Inflammatory macrophage (primary cell): ENCODE measurements around the gene KREMEN1.
"Not testable (repeated sequence)": the region's sequence is repeated elsewhere in the genome, so short reads cannot be mapped to it uniquely, and the experiment has no call there.

ENCODE experiments used
- DNase-seq, 2 donors: peaks; one replicate each; pipeline ENCODE4 v3.0.0-alpha.2; 2020 to 2022

KREMEN1 gene

DNA sequence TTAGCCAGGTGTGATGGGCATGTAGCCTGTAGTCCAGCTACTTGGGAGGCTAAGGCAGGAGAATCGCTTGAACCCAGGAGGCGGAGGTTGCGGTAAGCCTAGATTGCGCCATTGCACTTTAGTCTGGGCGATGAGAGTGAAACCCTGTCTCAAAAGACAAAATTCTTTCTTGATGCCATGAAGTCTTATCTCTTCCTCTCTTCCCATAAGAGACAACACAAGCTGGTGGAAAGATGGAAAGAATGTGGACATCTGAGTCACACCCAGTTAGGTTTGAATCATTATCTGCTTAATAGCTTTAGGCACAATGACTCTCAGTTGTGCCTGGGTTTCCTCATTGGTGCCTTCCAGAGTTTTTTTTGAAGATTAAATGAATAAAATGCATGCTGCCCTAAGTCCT, 35.3 kb downstream of the KREMEN1 start:
- no peak for DNase-seq

DNA sequence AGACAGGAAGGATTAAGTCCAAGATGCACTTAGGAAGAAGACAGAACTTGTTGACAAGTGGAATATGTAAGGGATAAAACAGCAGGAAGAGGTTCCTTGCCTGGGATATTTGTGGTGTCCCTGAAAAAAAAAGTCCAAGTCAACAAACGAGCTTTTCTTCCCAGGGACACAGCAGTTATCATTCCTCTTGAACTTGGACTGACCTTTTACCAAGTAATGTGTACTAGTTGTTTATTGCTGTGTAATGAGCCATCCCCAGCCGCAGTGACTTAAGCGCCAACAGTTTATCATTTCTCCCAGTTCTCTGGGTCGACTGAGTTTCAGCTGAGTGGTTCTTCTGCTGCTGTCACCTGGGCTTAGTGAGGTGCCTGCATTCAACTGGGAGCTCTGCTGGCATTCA, 37.0 kb downstream of the KREMEN1 start:
- DNase-seq: no peak

DNA sequence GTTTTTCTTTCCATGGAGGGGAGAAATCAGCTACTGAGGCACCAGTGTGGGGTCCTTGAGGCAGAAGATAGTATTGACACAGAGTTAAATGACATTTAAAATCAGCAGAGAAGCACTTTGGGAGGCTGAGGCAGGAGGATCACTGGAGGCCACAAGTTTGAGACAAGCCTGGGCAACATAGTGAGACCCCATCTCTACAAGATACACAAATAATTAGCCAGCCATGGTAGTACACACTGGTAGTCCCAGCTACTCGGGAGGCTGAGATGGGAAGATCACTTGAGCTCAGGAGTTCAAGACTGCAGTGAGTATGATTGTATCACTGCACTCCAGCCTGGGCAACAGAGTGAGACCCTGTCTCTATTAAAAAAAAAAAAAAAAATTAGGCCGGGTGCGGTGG, 38.1 kb downstream of the KREMEN1 start:
- DNase-seq: no peak

DNA sequence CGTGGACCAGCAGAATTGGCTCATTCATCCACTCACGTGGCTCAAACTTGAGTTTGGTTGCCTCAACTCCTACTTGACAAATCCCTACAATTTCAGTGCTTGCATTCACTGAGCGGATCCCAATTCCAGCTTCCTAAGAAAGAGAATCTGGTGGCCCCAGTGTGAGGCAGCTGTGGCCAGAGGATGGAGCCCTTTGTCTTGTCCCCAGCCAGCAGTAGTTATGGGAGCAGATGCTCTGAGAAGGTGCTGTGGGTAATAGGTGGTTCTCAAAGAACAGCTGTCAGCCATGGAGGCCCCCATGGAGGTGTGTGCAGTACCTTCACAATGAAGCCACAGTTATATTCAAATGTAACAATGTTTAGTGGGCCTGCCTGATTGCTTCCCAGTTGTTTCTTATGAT, 39.3 kb downstream of the KREMEN1 start:
- no peak for DNase-seq

DNA sequence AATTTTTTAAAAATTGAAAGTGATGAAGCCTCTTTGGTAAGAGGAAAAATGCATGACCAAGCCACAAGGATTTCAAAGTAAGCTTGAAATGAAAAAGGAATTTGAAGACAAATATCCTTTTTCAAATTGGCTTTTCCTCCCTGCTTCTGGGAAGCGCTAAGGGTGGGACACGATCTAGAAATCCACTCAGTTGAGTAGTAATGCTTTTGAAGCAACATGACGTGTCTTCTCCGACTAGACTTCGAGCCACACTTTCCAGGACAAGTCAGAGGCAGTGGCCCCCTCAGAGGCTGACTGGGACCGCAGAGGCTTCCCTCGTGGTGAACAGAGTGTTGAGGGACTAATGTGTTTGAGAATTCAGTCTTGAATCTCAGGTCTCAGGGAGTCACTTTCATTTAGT, 39.8 kb downstream of the KREMEN1 start:
- DNase-seq: no peak

DNA sequence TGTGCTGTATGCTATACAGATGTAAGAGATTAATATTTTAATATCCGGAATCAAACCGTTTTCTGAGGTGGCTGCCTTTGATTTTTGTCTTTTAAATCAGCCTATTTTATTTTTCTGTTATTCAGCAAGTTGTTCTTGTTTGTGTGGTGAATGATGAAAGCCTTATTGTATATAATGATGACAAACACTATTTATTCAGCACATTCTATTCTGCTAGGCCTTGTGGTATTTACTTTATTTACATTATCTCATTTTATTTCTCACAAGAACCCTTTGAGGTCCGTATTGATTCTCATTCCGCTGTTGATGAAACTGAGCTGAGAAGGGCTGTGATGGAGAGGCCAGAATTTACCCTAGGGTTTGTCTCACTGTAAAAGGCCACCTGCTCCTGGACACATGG, 40.5 kb downstream of the KREMEN1 start:
- DNase-seq: no peak

DNA sequence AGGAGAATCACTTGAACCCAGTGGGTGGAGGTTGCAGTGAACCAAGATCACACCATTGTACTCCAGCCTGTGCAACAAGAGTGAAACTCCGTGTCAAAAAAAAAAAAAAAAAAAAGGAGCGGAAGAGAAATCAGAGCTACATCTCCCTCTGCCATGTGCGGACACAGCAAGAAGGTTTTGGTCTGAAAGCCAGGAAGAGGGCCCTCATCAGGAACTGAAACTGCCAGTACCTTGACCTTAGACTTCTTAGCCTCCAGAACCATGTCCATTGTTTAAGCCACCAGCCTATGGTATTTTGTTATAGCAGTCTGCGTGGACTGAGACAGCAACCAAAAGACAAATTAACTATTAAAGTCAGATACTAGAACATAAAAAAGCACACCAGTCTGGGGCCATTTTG, 41.6 kb downstream of the KREMEN1 start:
- no peak for DNase-seq

DNA sequence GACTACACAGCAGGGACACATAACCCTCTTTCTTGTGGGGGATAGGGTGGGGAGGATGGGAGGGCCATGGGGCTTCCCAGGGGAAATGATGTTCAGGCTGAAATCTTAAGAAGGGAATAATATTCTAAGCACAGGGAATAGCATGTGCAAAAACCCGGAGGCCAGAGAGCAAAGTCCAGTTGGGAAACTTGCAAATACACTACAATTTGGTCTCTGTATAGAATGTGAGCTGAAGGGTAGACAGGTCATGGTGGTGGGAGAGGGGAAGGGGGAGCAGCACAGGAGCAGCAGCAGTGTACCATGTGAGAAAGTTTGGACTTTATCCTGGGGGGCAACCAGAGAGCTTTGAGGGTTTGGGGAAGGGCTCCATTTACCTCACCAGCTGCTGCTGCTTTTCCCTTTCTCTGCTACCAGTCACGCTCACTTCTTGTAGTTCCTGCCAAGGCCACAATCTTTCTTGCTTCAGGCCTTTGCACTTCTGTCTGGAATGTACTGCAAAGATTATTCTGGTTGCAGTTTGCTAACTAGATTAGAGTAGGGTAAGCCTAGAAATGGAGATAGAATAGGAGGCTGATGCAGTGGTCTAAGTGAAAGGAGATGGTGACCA, 43.0 kb downstream of the KREMEN1 start:
- no peak for DNase-seq

DNA sequence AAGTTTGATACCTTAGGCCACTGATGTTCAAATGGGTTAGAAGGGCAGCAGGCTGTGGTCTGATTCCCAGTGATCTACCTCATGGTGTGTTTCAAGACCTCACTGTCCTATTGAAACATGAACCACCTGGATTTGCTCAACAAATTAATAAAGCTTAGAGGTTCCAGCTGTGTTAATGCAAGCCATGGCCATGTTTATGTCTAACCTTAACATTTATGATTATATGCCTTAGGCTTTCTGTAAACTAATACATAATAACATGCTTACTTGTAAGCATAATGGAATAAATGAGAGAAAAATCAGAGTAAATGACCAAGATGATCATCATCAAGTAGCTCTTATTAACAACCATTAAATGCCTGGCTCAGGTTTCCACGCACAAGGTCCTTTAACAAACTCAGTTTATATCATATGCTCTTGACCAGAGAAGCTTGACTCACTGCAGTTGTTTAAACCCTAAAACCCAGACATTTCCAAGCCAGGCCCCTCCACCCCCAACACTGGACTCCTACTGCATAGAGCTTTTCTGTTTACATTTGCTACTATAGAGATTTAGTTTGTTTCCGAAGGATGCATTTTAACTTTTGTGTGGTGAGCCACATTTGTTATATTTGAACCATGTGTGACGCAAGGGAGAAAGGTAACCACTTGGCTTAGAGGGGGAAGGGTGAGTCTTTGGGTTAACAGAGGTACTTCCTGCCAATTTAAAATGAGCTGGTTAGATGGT, 43.7 kb downstream of the KREMEN1 start:
- no peak for DNase-seq

DNA sequence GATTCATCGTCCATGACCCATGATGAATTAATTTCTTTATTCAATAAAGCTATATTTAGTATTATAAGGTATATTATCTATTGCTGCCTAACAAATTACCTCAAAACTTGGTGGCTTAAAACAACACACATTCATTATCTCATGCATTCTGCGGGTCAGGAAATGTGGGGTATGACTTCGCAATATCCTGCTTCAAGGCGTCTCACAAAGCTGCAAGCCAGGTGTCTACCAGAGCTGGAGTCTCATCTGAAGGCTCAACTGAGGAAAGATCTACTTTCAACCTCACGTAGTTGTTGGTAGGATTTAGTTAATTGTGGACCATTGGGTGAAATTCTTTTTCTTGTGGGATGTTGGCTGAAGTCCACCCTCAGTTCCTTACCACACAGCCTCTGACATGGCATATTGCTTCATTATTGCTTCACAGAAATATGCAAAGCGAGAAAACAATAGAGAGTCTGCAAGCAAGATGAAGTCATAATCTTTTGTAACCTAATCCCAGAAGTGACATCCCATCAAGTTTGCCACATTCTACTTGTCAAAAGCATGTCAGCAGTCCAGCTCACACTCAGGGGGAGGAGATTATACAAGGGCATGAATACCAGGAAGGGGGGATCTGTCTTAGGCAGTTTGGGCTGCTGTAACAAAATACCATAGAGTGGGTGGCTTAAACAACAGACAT, 45.1 kb downstream of the KREMEN1 start:
- peak; percentile 87 to 96 for DNase-seq

DNA sequence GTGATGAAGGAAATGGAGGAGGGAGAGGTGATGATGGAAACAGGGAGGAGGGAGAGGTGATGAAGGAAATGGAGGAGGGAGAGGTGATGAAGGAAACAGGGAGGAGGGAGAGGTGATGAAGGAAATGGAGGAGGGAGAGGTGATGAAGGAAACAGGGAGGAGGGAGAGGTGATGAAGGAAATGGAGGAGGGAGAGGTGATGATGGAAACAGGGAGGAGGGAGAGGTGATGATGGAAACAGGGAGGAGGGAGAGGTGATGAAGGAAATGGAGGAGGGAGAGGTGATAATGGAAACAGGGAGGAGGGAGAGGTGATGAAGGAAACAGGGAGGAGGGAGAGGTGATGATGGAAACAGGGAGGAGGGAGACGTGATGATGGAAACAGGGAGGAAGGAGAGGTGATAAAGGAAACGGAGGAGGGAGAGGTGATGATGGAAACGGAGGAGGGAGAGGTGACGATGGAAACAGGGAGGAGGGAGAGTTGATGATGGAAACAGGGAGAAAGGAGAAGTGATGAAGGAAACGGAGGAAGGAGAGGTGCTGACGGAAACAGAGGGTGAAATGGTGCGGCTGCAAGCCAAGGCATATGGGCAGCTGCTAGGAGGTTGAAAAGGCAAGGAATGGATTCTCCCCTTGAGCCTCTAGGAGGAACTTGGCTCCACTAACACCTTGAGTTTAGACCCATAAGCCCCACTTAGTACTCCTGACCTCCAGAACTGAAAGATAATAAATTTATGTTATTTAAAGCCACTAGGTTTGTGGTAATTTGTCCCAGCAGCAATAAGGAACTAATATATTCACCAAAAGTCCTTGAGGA, 47.5 kb downstream of the KREMEN1 start:
- not testable (repeated sequence) for DNase-seq

DNA sequence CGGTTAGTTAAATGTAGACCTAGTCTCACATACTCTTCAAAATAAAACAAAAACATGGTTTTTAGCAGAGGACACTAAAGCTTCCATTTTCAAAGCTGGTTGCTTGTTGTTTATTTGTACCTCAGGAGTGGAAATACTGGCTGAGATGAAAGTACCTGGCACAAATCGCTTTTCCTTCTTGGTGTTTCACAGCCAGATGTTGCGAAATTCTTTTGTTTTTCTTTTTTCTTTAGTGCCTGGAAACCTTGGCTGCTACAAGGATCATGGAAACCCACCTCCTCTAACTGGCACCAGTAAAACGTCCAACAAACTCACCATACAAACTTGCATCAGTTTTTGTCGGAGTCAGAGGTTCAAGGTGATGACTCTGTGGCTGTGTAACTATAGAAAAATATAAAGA, 48.3 kb downstream of the KREMEN1 start:
- DNase-seq: no peak

DNA sequence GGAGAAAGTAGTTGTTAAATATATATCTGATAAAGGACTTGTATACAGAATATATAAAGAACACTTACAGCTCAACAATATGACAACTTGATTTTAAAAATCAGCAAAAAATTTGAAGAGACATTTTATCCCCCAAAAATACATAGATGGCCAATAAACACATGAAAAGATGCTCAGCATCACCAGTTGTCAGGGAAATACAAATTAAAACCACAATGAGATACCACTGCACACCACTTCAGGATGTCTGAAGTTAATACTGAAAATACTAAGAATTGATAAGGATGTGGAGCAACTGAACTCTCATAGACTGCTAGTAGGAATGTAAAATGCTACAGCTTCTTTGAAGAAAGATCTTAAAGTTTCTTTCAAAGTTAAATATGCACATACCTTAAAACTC, 49.2 kb downstream of the KREMEN1 start:
- DNase-seq: no peak

DNA sequence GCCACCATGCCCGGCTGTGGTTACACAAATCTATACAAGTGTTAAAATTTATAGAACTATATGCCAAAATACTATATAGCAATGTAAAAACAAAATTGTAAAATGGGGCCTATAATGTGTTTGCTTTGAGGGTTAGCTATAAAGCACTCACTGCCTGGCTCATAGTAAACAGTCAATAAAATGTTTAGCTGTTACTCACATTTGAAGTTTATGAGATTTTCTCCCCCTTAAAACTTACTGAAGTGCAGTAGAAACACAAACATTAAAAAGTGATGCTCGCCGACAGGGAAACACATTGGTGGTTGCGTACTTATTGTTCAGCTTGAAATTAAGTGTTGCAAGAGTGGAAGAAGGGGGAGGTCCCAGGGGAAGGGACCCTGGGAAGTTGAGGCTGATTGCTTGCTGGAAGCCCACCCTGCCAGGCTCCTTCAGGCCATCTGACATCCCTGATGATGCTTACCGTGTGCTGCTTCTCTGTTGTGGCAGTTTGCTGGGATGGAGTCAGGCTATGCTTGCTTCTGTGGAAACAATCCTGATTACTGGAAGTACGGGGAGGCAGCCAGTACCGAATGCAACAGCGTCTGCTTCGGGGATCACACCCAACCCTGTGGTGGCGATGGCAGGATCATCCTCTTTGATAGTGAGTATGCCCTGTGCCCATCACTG, 52.1 kb downstream of the KREMEN1 start:
- DNase-seq: no peak

DNA sequence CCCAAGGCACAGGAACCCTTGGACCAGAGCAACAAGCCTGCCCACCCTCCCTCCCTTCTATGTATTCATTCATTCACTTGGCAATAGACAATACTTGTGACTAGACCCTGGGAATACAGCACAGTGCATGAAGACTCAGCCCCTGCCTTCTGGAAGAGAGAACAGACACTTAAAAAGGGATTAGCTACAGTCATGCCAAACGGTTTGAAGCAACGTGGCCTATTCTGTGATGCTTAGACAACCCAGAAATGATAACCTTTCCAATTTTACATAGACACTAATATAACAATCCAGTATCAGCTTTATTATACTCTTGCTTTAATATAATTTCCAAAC, 52.6 kb downstream of the KREMEN1 start:
- no peak for DNase-seq

DNA sequence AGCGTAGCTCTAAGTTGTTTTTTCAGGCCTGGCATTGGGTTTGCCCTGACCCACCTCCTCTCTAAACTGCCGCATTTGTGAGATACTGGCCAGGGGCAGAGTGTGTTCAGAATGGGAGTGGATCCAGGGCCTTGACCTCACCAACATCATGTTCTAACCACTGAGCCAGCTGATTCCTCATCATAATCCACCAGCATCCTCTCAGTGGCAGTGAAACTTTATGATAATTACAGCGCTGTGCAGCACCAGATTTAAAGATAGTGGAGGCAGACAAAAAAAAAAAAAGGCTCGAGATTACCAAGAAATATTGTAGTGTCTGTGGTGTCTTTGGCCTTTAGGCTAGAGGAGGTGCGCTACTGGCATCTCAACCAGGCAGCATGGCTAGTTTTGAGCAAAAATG, 53.0 kb downstream of the KREMEN1 start:
- DNase-seq: no peak

DNA sequence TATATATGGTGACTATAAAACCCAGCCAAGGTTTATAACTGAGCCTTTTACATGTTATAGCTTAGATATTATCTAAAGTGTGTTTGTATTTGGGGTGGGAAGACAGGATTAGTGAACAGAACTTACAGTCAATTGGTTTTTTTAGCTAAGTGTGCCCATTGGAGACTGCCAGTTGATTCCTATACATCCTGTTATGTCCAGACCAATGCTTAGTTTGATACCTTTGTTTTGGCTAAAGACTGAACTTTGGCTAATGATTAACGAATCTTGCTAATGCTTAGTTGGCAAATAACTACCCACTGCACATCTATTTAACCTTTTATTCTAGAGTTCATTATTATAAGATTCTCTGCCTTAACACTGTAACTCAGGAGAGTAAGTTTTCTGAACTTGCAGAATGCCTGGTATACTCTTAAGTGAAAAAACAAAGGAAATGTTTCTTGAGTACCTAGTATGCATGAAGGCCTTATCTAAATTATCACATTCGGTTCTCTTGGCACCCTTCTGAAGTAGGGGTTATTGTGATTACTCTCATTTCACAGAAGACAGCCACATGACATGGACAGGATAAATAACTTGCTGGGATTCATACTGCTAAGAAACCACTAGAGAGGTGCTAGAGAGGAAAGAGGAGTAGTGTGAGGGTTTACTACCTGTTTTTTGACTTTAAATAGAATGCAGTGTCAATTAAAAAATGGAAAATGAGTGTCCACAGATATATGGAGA, 54.0 kb downstream of the KREMEN1 start:
- no peak for DNase-seq

DNA sequence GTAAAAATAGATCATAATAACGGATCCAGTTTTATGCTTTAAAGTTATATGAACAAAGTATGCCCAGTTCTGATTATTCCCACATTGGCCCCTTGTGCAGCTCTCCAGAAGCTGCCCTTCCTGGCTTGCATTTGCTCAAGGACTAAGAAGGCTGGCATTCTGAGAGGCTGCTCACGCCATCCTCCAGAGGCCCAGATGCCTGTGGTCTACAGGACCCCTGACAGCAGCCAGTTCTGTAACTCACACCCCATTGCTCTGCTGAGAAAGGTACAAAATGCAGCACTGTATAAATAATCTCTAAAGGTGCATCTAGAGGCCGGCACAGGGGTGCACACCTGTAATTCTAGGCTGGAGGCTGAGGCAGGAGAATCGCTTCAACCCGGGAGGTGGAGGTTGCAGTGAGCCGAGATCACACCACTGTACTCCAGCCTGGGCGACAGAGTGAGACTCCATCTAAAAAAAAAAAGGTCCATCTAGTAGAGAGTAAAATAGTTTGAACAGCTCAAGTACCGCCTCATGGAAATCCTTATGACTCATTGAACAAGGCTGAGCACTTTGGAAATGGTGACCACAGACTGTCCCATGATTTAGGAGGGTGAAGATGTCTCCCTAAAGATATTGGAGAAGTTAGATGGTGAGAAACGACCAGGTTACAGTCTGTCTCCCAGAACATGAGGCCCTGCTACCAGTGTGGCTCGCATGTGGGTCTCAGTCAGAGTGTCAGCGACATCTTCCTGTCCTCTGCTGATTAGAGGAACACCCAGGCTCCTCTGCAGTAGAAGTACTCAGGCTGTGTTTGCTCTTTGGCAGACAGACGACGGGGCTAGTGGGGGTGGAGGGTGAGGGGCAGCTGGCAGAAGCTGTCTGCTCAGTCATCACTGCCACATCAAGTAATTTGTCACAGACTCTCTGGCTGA, 56.3 kb downstream of the KREMEN1 start:
- DNase-seq: peak; percentile 28 to 54

DNA sequence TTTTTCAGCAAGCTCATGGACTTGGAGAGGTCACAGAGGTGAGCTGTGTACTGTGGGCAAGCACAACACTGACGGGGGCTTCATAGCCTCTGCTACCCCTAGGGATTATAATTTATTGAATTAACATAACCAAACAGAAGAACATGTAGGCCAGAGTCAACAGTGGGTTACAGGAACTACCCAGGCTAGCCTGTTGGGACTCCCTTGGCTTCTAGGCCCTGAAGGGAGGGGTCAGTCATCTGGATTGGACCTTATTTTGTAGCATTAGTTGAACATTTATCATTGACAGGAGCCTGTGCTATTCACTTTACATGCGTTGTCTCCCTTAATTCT, 56.9 kb downstream of the KREMEN1 start:
- DNase-seq: no peak

DNA sequence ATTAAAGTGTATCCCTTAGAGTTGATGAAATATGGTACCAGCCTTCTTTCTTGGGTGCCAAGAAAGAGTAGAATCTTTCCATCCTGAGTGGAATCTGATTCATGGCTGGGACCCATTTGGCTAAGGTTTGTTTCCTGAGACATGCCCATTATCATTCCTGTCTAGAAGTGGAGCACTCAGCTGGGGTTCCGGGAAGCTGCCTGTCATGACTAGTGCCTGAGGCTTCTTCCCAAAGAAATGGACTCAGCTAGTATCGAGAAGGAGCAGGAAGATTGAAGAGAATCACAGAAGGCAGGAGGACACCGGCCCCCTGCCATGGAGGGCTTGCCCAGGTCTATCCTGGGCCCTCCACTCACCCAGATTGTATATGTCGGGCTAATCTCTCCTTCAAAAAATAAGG, 57.6 kb downstream of the KREMEN1 start:
- DNase-seq: no peak

DNA sequence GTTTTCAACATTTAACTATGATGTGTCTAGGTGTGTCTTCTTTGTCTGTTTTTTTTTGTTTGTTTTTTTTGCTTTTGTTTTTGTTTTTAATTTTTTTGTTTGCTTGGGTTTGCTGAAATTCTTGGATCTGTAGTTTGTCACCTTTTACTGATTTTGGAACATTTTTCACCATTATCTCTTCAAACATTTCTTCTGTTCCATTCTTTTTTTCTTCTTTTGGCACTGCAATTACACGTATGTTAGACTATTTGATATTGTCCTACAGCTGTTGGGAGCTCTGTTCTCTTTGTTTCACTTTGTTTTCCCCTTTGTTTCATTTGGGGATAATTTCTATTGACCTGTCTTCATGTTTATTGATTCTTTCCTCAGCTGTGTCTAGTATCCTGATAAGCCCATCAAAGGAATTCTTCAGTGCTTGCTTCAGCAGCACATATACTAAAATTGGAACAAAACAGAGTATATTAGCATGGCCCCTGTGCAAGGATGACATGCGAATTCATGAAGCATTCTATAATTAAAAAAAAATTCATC, 60.8 kb downstream of the KREMEN1 start:
- DNase-seq: no peak
